ENCODE data around the gene MIPEP. TPM values are rescaled to one million over a fixed set of nuclear protein-coding genes. Genes with fewer than 3 reads are reported as not detected.
A peak's percentile ranks its signal among the peaks of the same experiment; 100 is the strongest.

Gene MIPEP
- total and polyA plus RNA-seq, 9 of the 15 experiments (the other 6 are each of a cell fraction or from before 2014, with no cell fraction given), result 1.7 to 19.3 (median 13.1) TPM

- no peak for TF ChIP-seq ZNF592 (IDR thresholded peaks at IDR 0.05)
- TF ChIP-seq U2AF1 (optimal IDR thresholded peaks at IDR 0.05; ENCODE audit: low read depth, low read length), result no peak
- no peak for TF ChIP-seq BRCA1 (IDR thresholded peaks at IDR 0.05)
- TF ChIP-seq BRCA1 (CRISPR knock-in tag; IDR thresholded peaks at IDR 0.05), result no peak
- no peak for TF ChIP-seq ZNF76 (CRISPR knock-in tag; IDR thresholded peaks at IDR 0.05; ENCODE audit: borderline replicate concordance)
- TF ChIP-seq FOXK2 (conservative IDR thresholded peaks at IDR 0.05 in 1 of 2, IDR thresholded peaks at IDR 0.05 in 1 of 2; ENCODE audit: low read depth in 2 of 2), result no peak
- no peak for TF ChIP-seq MXI1 (IDR thresholded peaks at IDR 0.05; ENCODE audit: low read depth, low read length)
- TF ChIP-seq DPF2 (IDR thresholded peaks at IDR 0.05), result peak; percentile 66; the same call in 1 of the 2 replicates
- TF ChIP-seq MTA2 (IDR thresholded peaks at IDR 0.05; ENCODE audit: low read depth), result peak; percentile 68
- no peak for TF ChIP-seq POLR2H (tag; IDR thresholded peaks at IDR 0.05; ENCODE audit: low read depth)
- TF ChIP-seq EZH2 (IDR thresholded peaks at IDR 0.05; ENCODE audit: borderline replicate concordance, low read depth, low read length), result no peak
- no peak for TF ChIP-seq NR2C2 (CRISPR knock-in tag; IDR thresholded peaks at IDR 0.05)
- no peak for TF ChIP-seq NR2C2 (tag; IDR thresholded peaks at IDR 0.05)
- TF ChIP-seq HEY1 (CRISPR knock-in tag; IDR thresholded peaks at IDR 0.05; ENCODE audit: borderline replicate concordance), result no peak
- TF ChIP-seq CREM (IDR thresholded peaks at IDR 0.05; ENCODE audit: low read depth), result no peak
- TF ChIP-seq KDM2B (CRISPR knock-in tag; IDR thresholded peaks at IDR 0.05), result no peak
- TF ChIP-seq PCBP1 (IDR thresholded peaks at IDR 0.05; ENCODE audit: low read depth, low read length, poor library complexity, severe bottlenecking), result no peak
- TF ChIP-seq NR2F6 (CRISPR knock-in tag; IDR thresholded peaks at IDR 0.05), result no peak
- TF ChIP-seq CHCHD3 (CRISPR knock-in tag; IDR thresholded peaks at IDR 0.05), result no peak
- 0 out of 2 replicates have a peak, but pooled peaks have one; percentile 25 for TF ChIP-seq SMARCE1 (IDR thresholded peaks at IDR 0.05)
- TF ChIP-seq MEF2D (tag; conservative IDR thresholded peaks at IDR 0.05; ENCODE audit: low read depth), result no peak
- TF ChIP-seq CREB3 (tag; conservative IDR thresholded peaks at IDR 0.05; ENCODE audit: low read depth), result no peak
- no peak for TF ChIP-seq SRF (CRISPR knock-in tag; IDR thresholded peaks at IDR 0.05)
- TF ChIP-seq THRA (IDR thresholded peaks at IDR 0.05), result no peak
- TF ChIP-seq KAT2B (IDR thresholded peaks at IDR 0.05; ENCODE audit: low read depth, low read length), result no peak
- TF ChIP-seq ZNF324 (CRISPR knock-in tag; IDR thresholded peaks at IDR 0.05), result no peak
These were observed 29.3 kb downstream of the MIPEP start (continued) for GRCh38 chr13:23859904-23860303.

Measured in K562 (cell line).